RPMI8226 (cell line): ENCODE results near the gene CRTC1.

Experiments
- DNase-seq: peaks from one replicate; pipeline ENCODE4 v3.0.0-alpha.2; 2015

Gene CRTC1

DNA sequence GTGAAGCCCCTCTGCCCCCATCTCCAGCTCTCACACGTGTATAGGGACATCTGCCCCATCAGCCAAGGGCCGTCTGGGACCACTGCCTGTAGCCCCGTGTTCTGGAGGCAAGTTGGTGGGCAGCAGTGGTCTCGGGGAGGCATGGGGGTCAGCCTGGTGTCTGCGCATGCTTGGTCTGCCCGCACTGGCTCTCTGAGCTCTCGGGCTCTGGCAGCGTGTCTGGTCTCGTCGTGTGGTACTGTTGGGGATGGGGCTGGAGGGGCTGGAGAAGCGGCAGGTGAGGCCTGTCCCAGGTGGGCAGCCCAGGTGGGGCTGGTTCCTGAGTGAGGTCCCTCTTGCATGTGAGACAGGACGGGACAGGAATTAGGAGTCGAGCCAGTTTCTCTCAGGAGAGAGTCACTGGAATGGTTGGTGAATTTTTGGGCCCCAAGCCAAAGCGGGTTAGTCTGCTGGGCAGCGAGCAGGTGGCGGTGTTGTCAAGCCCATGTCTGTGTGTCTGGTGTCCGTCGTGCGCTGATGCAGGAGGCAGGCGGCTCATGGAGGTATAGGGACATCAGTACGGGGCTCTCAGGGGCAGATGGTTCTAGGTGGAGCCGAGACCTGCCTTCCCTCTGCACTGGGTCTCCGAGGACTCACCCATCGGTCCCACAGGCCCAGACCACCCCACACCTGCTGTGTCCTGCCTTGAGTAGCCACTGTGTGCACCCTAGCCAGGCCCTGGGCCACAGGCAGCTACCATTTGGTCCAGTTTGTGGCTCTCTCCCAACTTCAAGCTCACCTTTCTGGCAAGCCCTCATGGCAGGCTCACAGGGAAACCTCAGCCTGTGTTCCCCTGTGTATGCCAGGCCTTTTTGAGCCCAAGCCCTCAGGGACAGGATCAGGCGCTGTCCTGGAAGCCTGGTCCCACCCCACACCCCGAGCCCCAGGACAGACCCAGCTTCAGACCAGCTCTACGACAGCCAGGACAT, 89.4 kb downstream of the CRTC1 start:
- peak; percentile 47 for DNase-seq

DNA sequence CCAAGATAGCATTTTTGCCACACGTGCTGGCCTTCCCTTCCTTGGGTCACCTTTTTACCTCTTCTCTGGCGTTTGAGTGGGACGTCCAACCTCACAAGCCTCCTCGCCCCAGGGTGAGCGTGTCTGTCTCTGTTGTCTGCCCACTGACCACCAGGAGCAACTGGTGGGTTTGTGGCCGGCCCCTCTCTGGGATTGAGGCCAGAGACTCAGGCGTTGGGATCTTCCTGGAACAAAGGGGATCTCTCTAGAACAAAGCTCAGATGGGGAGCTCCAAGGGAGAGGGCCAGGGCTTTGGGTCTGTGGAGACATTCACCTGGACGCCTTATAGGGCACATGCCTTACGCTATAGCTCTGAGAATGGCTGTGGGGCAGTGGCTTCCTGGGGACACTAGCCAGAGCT, 90.2 kb downstream of the CRTC1 start:
- DNase-seq = no peak

DNA sequence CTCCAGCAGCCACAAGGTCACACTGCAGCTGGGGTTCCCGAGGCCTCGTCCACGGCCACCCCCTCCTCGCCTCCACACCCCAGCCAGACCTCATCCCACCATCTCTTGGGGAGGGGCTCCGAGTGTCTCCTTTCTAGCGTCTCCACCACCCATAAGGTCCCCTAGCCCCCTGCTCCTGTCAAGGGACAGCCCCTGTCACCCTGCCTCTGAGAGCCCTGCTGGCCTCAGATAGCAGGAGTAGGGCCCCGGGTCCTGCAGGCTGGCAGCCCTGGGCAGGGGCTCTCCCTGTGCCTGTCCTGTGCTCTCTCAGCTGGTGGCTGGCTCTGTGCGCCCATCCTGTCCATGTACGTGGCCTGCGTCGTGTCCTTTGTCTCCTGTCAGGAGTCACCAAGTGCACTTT, 90.6 kb downstream of the CRTC1 start:
- DNase-seq = no peak

DNA sequence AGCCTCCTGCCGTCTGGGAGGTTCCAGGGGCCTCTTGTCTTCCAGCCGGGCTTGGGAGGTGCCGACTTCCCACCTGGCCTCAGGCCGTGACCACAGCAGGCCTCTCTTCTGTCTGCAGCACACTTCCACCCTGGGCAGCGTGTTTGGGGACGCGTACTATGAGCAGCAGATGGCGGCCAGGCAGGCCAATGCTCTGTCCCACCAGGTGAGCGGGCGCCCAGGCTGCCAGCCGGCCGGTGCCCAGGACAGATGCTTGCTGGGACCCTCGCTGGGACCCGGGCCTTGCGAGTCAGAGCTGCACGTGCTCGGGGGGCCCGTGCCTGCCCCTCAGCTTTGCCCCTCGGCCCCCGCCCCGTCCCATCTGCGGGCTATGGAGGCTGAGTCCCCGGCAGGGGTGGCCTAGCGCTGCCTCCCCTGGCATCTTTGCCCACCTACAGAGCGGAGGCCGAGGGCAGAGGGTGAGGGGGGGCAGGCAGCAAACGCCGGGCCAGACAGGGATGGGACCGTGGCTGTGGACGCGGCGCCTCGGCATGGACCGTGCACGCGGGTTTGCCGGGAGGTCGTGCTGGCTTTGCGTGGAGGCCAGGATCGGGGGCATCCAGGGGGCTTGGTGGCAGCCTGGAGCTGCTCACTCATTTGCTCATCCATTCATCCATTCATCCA, 91.4 kb downstream of the CRTC1 start:
- DNase-seq = no peak

DNA sequence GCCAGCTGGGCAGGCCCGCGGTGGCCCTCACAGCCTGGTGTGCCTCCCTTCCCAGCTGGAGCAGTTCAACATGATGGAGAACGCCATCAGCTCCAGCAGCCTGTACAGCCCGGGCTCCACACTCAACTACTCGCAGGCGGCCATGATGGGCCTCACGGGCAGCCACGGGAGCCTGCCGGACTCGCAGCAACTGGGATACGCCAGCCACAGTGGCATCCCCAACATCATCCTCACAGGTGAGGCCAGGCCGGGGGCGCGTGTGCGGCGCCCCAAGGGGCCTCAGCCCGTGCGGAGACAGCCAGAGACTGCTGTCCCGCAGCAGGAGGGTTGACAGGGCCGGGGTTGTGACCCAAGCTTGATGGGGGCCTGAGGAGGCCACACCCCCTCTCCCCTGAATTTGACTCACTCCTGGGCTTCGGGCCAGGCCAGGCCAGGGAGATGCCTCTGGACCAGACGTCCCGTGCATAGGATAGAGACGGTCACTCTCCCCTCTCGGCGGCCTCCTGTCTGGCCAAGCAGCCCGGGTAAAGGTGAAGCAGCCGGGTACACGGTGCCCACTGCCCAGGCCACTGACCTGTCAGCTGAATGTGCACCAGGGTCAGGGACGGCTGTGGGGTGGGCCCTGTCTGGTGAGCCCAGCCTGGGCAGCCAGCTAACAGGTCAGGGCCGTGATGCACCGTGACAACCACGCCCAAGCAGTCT, 92.3 kb downstream of the CRTC1 start:
- DNase-seq = no peak

DNA sequence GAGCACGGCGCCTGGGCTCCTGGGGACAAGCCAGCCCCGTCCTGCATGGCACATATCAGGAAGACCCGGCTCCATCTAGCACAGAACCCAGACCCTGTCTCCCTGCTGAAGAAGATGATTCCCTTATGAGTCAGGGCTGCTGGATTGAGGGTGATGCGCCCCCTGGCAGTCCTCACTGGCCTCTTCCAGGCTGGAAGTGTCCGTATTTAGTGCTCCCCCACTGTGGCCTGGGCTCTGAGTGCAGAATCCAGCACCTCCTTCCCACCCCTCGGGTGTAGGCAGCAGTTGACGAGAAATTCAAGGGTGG, 92.8 kb downstream of the CRTC1 start:
- DNase-seq = no peak

DNA sequence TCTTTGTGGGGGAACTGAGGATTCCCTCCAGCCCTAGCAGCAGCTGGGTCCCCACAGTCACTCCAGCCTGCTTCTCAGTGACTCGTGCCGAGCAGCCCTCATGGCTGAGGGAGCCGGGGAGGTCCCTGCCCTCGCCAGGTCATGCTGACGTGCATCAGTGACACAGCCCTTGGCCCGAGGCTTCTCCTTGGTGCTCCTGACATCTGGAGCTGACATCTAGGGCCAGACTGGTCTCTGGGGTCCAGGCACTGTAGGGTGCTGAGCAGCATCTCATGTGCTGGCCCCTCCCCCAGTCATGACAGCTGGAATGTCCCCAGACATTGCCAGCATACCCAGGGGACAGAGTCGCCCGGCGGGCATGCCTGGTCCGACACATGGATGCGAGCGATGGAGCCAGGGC, 93.3 kb downstream of the CRTC1 start:
- no peak for DNase-seq

DNA sequence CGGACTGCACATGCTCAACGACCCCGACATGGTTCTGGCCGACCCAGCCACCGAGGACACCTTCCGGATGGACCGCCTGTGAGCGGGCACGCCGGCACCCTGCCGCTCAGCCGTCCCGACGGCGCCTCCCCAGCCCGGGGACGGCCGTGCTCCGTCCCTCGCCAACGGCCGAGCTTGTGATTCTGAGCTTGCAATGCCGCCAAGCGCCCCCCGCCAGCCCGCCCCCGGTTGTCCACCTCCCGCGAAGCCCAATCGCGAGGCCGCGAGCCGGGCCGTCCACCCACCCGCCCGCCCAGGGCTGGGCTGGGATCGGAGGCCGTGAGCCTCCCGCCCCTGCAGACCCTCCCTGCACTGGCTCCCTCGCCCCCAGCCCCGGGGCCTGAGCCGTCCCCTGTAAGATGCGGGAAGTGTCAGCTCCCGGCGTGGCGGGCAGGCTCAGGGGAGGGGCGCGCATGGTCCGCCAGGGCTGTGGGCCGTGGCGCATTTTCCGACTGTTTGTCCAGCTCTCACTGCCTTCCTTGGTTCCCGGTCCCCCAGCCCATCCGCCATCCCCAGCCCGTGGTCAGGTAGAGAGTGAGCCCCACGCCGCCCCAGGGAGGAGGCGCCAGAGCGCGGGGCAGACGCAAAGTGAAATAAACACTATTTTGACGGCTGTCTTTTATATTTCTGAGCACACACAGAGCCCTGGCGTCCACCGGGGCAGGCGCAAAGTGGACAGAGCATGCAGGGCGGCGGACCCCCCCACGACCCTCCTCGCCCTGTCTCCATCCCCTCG, 94.0 kb downstream of the CRTC1 start:
- DNase-seq = no peak

DNA sequence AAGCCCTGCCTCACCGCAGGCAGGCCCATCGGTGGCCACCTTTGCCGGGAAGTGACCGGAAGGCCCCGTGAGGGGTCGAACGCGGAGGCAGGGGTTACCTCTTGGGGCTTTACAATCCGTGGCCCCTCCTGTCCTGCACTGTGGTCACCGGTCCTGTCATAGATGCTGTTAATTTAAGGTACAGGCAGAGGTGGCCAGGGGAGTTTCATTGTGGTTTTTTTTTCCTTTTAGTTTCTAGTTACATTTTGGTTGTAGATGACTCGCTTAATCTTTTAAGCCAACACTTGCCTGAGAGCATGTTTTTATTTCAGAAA, 94.6 kb downstream of the CRTC1 start:
- DNase-seq = no peak

DNA sequence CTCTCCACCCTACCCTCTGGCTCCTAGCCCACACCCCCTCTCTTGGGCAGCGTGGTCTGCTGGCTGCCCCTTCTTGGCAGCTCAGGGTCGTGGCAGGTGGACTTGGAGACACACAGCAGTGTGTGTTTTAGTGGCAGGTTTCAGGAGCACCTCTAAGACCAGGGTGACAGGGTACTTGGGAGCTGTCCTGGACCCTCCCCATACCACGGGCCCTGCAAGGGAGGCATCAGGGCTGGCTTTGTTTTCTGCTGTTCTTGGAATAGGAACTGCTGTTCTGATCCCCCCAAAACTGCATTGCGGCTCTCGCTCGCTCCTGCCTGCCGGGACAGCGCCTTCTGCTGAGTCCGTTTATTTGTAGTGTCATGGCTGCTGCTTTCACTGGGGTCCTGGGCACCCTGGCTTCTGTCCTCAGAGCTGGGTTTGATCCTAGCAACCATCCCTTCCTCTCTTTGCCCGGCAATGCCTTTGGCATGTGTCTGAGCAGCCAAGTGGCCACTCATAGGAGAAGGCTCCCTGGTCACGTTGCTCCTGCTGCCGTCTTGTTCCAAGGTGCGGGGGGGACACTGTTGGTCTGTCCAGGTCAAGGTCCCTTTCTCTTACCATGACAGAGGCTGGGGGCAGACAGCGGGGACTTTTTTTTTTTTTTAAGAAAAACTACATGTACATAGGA, 95.5 kb downstream of the CRTC1 start:
- no peak for DNase-seq

DNA sequence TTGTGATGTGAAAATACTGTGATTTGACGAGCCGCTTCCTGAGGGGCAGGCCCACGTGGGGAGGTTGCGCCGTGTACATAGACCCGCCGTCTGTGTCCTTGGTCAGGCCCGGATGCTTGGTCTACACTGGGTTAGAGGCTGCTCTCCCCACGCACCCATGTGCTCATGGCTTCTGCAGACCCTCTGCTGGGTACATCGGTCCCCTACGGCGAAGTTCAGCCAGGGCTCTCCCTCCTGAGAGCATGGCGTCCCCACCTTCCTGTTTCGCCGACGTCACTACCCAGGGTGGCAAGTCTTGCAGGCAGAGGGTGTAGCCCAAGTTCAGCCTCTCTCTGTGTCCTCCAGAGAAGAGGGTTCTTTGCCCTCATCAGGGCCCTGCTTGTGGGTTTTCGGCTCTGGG, 96.6 kb downstream of the CRTC1 start:
- no peak for DNase-seq

DNA sequence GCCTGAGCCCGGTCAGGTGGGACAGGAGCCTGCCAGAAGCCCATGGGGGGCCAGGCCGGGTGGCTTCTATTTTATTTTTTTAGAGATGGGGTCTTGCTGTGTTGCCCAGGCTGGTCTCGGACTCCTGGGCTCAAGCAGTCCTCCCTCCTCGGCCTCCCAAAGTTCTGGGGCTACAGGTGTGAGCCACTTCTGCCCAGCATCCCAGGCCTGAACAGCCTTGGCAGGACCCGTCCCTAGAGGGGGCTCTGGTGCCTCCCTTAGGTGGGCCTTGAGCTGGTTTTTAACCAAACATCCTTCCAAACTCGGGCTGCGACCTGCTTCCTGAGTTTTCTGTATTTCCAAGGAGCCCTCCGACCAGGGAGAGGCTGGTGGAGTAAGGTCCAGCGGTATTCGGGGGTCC, 97.2 kb downstream of the CRTC1 start:
- DNase-seq = no peak

DNA sequence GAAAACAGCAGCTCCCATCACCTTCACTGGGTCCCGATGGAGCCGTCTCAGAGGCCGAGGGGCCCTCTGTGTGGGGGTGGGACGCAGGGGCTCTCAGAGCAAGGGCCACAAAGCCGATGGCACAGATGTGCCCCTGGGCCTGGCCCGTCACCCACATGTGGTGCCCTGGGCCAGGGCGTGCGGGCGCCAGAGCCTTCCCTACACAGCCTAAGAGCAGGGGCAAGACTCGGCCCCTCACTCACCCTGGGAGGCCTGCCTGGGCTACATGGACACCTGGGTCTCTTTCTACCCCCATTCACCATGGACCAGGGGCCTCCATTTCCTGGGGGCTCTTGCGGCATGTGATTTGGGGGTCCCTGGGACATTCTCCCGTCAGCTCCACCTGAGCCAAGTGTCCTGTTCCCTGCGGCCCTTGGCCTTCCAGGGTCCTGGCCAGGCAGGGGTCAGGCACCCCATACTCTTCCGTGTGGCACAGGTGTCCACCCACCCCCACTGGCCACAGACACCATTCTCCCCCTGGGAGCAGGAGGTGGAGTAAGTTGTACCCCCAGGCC, 97.6 kb downstream of the CRTC1 start:
- DNase-seq = no peak

DNA sequence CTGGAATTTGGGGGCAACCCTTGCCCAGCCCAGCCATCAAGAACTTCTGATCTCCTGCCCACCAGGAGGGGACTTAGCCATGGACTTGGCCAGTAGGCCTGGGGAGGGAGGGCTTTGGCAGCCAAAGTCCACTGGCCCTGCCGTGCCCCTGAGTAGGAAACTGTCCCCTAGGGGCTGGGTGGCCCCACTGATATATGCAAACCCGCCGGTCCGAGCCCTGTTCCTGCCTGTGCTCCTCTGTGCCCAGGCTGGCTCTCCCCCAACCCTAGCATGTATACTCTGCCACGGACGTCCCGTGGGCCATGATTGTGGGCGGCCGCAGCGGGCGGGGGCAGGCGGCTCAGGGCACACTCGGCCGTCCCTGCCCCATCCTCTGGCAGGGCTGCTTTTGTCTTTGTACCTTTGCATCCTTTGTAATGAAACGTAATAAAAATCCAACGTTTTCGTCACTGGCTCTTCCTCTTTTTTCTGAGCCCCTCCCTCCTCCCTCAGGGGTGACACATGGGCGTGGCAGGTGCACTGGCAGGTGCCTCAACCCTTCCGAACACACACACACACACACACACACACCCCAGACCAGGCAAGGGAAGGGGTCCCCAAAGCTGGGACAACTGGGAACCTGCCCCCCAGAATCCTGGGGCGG, 98.5 kb downstream of the CRTC1 start:
- DNase-seq = peak; percentile 63

DNA sequence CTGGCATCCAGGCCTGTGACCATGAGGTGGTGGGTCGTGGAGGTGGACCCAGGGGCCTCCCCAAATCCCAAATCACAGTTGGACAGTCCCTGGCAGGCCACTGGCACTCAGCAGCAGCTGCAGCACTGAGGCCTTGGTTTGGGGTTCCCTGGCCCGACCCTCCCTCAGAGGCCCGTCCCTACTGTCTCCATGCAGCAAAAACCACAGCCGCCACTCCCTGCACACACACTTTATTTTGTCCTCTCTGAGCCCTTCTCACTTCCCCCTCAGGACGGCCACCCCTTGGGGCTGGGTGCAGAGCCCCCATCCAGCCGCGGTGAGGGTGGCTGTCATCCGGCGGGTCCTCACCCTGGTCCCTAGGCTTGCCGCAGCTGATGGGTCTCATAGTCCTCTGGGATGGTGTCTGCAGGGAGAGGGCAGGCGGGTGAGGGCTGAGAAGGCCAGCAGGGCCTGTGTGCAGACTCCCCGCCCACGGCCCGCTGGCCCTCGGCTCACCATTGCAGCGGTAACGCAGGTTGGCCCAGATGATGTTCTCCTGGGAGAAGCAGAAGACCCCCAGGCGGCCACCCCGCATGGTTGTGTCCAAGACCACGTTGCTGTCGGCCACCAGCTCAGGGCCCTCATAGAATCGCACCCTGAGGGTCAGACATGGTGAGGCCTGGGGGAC, 99.2 kb downstream of the CRTC1 start:
- peak; percentile 36 for DNase-seq

DNA sequence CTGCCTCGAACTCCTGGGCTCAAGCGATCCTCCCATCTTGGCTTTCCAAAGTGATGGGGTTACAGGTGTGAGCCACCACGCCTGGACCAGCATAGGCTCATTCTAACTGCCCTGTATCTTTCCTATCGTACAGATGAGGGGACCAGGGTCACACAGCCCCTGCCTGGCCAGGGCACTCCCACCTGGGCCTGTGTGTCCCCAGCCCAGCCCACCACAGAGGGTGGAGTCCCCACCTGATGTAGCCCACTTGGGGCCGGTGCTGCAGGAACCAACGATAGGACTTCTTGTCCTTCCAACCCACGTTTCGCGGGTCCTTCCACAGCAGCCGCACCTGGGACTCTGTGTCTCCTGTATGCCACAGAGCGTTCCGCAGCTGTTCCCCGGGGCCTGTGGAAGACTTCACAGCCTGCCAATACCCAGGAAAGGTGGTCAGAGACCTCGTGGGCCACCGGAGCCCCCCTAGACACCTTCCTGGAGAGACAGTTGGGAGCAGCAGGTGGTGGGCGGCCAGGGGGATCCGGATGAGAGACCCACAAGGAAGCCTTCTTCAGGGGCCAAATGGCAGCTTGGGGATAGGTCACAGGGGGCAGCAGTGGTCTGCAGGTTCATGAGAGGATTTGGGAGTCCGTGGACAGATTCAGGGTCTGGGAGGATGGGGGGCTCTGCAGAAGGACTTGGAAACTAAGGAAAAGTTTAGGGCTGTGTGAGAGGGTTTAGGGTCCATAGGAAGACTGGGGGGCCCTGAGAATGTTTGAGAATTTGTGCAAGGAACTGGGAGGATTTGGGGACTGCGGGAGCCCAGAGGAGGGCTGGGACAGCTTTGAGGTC, 100.7 kb downstream of the CRTC1 start:
- DNase-seq = no peak

DNA sequence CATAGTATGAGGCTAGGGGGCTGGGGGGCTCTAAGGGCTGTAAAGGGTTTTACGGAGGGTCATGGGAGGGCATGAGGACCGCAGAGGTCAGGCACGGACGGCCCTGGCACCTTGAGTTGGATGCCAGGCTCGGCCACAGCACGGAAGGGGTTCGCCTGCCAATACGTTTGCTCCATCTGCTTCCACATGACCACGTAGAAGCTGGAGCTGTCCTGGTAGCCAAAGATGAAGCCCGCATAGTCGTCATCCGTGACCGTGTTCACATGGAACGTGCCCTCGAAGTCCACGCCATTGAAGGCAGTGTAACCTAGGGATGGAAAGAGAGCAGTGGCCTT, 101.3 kb downstream of the CRTC1 start:
- DNase-seq = no peak

DNA sequence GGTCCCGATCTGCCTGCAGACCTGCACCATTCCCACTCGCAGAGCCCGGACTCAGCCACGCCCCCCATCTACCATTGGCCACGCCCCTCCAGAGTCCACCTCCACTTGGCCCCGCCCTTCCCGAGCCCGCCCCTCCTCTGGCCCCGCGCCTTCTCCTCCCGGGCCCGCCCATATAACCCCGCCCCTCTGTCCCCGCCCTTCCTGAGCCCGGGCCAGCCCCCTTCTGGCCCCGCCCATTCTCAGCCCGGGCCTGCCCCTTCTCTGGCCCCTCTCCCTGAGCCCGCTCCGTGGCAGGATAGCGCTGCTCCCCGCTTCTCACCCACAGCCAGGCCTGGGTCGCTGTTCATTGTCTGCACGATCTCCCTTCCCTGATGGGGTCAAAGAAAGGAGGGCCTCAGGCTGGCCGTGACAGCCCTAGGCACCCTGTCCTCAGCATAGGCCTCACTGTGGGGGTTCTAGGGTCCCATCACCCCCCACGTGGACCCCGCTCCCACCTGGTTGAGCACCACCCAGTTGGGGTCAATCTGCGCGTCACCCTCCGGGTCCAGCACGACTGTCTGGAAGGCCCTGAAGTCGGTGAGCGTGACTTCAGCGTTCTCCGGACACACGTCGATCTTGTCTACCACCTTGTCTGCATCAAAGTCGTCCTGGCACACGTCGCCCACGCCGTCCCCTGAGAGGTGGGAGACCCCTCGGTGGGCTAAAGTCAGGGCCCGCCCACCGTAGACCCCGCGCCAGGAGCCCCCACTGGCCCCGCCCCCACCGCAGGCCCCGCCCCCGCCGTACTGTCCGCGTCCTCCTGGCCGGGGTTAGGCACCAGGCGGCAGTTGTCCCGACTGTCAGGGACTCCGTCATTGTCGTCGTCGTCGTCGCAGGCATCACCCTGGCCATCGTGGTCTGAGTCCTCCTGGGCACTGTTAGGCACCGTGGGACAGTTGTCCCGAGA, 102.0 kb downstream of the CRTC1 start:
- peak; percentile 75 for DNase-seq
